SK-N-SH (cell line): Measurements from ENCODE around the gene OPCML. TPM values are rescaled to one million over a fixed set of nuclear protein-coding genes. Genes with fewer than 3 reads are reported as not detected.

ENCODE experiments used
- CTCF ChIA-PET: fragments of 300-600, 350-600 bp; formaldehyde crosslinking; extraction: SDS; loops from one replicate; lab custom pipeline; 2021; lab: Yijun Ruan, JAX
- POLR2A ChIA-PET: fragments of 350-600 bp; sonication (Branson Sonifier 250); formaldehyde crosslinking; extraction: SDS; loops from one replicate; lab custom pipeline; 2020; ENCODE audit warnings: antibody characterized with exemption, inconsistent platforms; lab: Yijun Ruan, JAX
- DNase-seq: peaks from one replicate; pipeline ENCODE4 v3.0.0; 2012
- H2AFZ ChIP-seq: fragments of 200-600 bp; sonication (generic); 2 replicates; pipeline ENCODE4 v1.8.1; 2016; ENCODE audit warnings: antibody characterized with exemption, mild to moderate bottlenecking, low read depth
- H3F3A ChIP-seq: fragments of 200-600 bp; sonication (generic); replicated peaks from 2 replicates; pipeline ENCODE3; 2016; ENCODE audit warnings: antibody characterized with exemption, mild to moderate bottlenecking; ENCODE audit not compliant: insufficient read depth
- H3K27ac ChIP-seq, 2 experiments: fragments of 200-500 bp in 1 of 2; fragments of 200-600 bp in 1 of 2; sonication (Bioruptor generic) in 1 of 2; sonication (generic), shearing (Covaris generic) in 1 of 2; 2 replicates each; pipeline versions ENCODE4 v1.5.1 to v1.6.1; 2014 to 2016; ENCODE audit warnings: low read depth in 2 of 2, inconsistent platforms in 1 of 2, low read length in 1 of 2, mild to moderate bottlenecking in 1 of 2, mixed read lengths in 1 of 2
- H3K27me3 ChIP-seq: fragments of 200-600 bp; sonication (generic), shearing (Covaris generic); 2 replicates; pipeline ENCODE4 v1.6.1; 2016; ENCODE audit warnings: mixed run types; ENCODE audit not compliant: insufficient read depth
- H3K36me3 ChIP-seq, 2 experiments: fragments of 200-500 bp in 1 of 2; fragments of 200-600 bp in 1 of 2; sonication (Bioruptor generic) in 1 of 2; sonication (generic) in 1 of 2; replicated peaks in 1 of 2; 2 replicates each; pipeline versions ENCODE3 to v1.5.1; 2014 to 2016; ENCODE audit warnings: low read length in 1 of 2, mild to moderate bottlenecking in 1 of 2; ENCODE audit not compliant: insufficient read depth in 2 of 2, control insufficient read depth in 1 of 2
- H3K4me1 ChIP-seq, 2 experiments: fragments of 200-500 bp in 1 of 2; fragments of 200-600 bp in 1 of 2; sonication (Bioruptor generic) in 1 of 2; sonication (generic), shearing (Covaris generic) in 1 of 2; 2 replicates each; pipeline versions ENCODE4 v1.5.1 to v1.6.1; 2014 to 2016; ENCODE audit warnings: low read depth in 1 of 2, low read length in 1 of 2, mixed run types in 1 of 2; ENCODE audit not compliant: insufficient read depth in 2 of 2, control insufficient read depth in 1 of 2
- H3K4me2 ChIP-seq: fragments of 200-600 bp; sonication (generic), shearing (Covaris generic); 2 replicates; pipeline ENCODE4 v1.6.1; 2017; ENCODE audit warnings: mixed run types
- H3K4me3 ChIP-seq, 2 experiments: fragments of 200-500 bp in 1 of 2; fragments of 200-600 bp in 1 of 2; sonication (Bioruptor generic) in 1 of 2; sonication (generic), shearing (Covaris generic) in 1 of 2; 2 replicates each; pipeline versions ENCODE4 v1.5.1 to v1.8.1; 2014 to 2016; ENCODE audit warnings: low read depth in 2 of 2, inconsistent platforms in 1 of 2, low read length in 1 of 2, mild to moderate bottlenecking in 1 of 2, mixed read lengths in 1 of 2, moderate library complexity in 1 of 2
- H3K79me2 ChIP-seq: fragments of 200-600 bp; sonication (generic); 2 replicates; pipeline ENCODE4 v1.8.1; 2017; ENCODE audit warnings: mild to moderate bottlenecking; ENCODE audit not compliant: insufficient read depth
- H3K9ac ChIP-seq: fragments of 200-600 bp; sonication (generic); 2 replicates; pipeline ENCODE4 v1.6.1; 2017; ENCODE audit warnings: mixed run types
- H3K9me2 ChIP-seq: fragments of 200-600 bp; sonication (generic); 2 replicates; pipeline ENCODE4 v1.6.1; 2017; ENCODE audit warnings: mixed run types
- H3K9me3 ChIP-seq: fragments of 200-600 bp; sonication (generic); 2 replicates; pipeline ENCODE4 v1.6.1; 2017; ENCODE audit warnings: mixed run types, mild to moderate bottlenecking, moderate library complexity
- H4K20me1 ChIP-seq: fragments of 200-600 bp; sonication (generic); 2 replicates; pipeline ENCODE4 v1.6.1; 2017; ENCODE audit warnings: mild to moderate bottlenecking, mixed run types; ENCODE audit not compliant: insufficient read depth
- CTCF ChIP-seq: fragments of 200-600 bp; sonication (generic); IDR thresholded peaks from 2 replicates; pipeline ENCODE4 v1.6.1; 2017; ENCODE audit warnings: antibody characterized with exemption, mild to moderate bottlenecking, moderate library complexity
- ELF1 ChIP-seq: IDR thresholded peaks from 2 replicates; pipeline ENCODE4 v1.4.0; 2012
- FOSL2 ChIP-seq: IDR thresholded peaks from 2 replicates; pipeline ENCODE4 v1.4.0; 2012; ENCODE audit warnings: low read depth, mild to moderate bottlenecking, moderate library complexity, borderline replicate concordance
- FOXJ3 ChIP-seq: sonication (generic); formaldehyde crosslinking; IDR thresholded peaks from 2 replicates; pipeline ENCODE4 v1.5.1; 2020; ENCODE audit warnings: mild to moderate bottlenecking, missing genetic modification reagents
- GATA2 ChIP-seq: sonication (generic); formaldehyde crosslinking; IDR thresholded peaks from 2 replicates; pipeline ENCODE4 v1.5.0; 2020; ENCODE audit warnings: mild to moderate bottlenecking, missing genetic modification reagents
- IRF3 ChIP-seq: fragments of 150-350 bp; IDR thresholded peaks from 2 replicates; pipeline ENCODE4 v1.6.1; 2016; ENCODE audit warnings: mild to moderate bottlenecking, low read depth, low read length
- MAX ChIP-seq: IDR thresholded peaks from 2 replicates; pipeline ENCODE4 v1.4.0; 2012; ENCODE audit warnings: low read depth
- MXI1 ChIP-seq: IDR thresholded peaks from 2 replicates; pipeline ENCODE4 v1.6.1; 2012; ENCODE audit warnings: mild to moderate bottlenecking, low read depth, low read length, improper control_type of control experiment
- NRF1 ChIP-seq: IDR thresholded peaks from 2 replicates; pipeline ENCODE4 v1.6.1; 2012; ENCODE audit warnings: low read depth, mild to moderate bottlenecking, low read length
- PBX3 ChIP-seq: IDR thresholded peaks from 2 replicates; pipeline ENCODE4; 2012
- POLR2AphosphoS5 ChIP-seq: IDR thresholded peaks from 2 replicates; pipeline ENCODE4 v1.6.1; 2012; ENCODE audit warnings: low read depth, low read length
- RCOR1 ChIP-seq: fragments of 150-350 bp; IDR thresholded peaks from 2 replicates; pipeline ENCODE4 v1.6.1; 2017; ENCODE audit warnings: antibody characterized with exemption, low read length
- REST ChIP-seq: IDR thresholded peaks from 2 replicates; pipeline ENCODE4 v1.6.1; 2012; ENCODE audit warnings: mild to moderate bottlenecking, low read depth, low read length, moderate library complexity
- RFX5 ChIP-seq: IDR thresholded peaks from 2 replicates; pipeline ENCODE4 v1.6.1; 2012; ENCODE audit warnings: mild to moderate bottlenecking, improper control_type of control experiment, low read length
- RXRA ChIP-seq: IDR thresholded peaks from 2 replicates; pipeline ENCODE4 v1.4.0; 2012; ENCODE audit warnings: low read depth, mild to moderate bottlenecking, borderline replicate concordance
- SIN3A ChIP-seq: IDR thresholded peaks from 2 replicates; pipeline ENCODE4 v1.6.1; 2012; ENCODE audit warnings: low read depth, mild to moderate bottlenecking, low read length, moderate library complexity, borderline replicate concordance
- TCF12 ChIP-seq: IDR thresholded peaks from 2 replicates; pipeline ENCODE4 v1.4.0; 2012
- TEAD4 ChIP-seq: IDR thresholded peaks from 2 replicates; pipeline ENCODE4 v1.4.0; 2012; ENCODE audit warnings: mild to moderate bottlenecking, borderline replicate concordance; ENCODE audit not compliant: insufficient read depth
- WGBS: methylation state at CpG from one replicate; pipeline ENCODE4 v1.1.6; 2017; ENCODE audit warnings: low lambda C conversion rate; 5-methylcytosine and 5-hydroxymethylcytosine counted together
- polyA plus RNA-seq, 3 experiments: library from polyadenylated mRNA; depleted of rRNA; stranded (reverse); fragments of >200 nt; gene quantifications; 2 replicates each; pipeline ENCODE4 v1.2.3, GENCODE V29; 2012

OPCML gene
- polyA plus RNA-seq, 1 of the 3 experiments (the other 2 are of a cell fraction): not detected

GRCh38 chr11:133269267-133269666 lies 263.0 kb downstream of the OPCML start:
- Histone ChIP-seq H3F3A (no peaks in the 10 kb centered on the region), H3K27ac (no peak overlapping the region), H3K36me3 (no peaks in the 10 kb centered on the region), H2AFZ (no peak overlapping the region), H3K4me2 (no peak overlapping the region), H3K4me1 (no peaks in the 10 kb centered on the region), H3K9me2 (no peaks in the 10 kb centered on the region), H3K79me2 (no peaks in the 10 kb centered on the region), H3K9ac (no peak overlapping the region), H3K4me3 (no peak overlapping the region), H4K20me1 (no peaks in the 10 kb centered on the region), H3K27me3 (no peaks in the 10 kb centered on the region), H3K9me3 (no peaks in the 10 kb centered on the region; the same call in 1 of the 2 replicates)
- WGBS: 10% methylated on average over 2 of the region's 2 CpGs
- POLR2A ChIA-PET: no interaction called here
- TF ChIP-seq NRF1 (no peak), MAX (no peak), PBX3 (no peak), MXI1 (no peak), REST (no peak), TEAD4 (no peak), POLR2AphosphoS5 (no peak), RFX5 (no peak), ELF1 (no peak), RXRA (no peak), GATA2 (CRISPR knock-in tag) (no peak), IRF3 (no peak), RCOR1 (no peak), FOXJ3 (CRISPR knock-in tag) (no peak), SIN3A (no peak), FOSL2 (no peak), TCF12 (no peak), CTCF (no peak)
- no peak for DNase-seq
- CTCF ChIA-PET: no interaction called here
